ENCODE results near the gene PPIE. TPM values are rescaled to one million over a fixed set of nuclear protein-coding genes. Genes with fewer than 3 reads are reported as not detected.
A peak's percentile ranks its signal among the peaks of the same experiment; 100 is the strongest.
"Not testable (repeated sequence)": the region's sequence is repeated elsewhere in the genome, so short reads cannot be mapped to it uniquely, and the experiment has no call there.

The PPIE gene
- polyA plus RNA-seq, 1 of the 3 experiments (the other 2 are of a cell fraction) = 78.4 TPM

DNA sequence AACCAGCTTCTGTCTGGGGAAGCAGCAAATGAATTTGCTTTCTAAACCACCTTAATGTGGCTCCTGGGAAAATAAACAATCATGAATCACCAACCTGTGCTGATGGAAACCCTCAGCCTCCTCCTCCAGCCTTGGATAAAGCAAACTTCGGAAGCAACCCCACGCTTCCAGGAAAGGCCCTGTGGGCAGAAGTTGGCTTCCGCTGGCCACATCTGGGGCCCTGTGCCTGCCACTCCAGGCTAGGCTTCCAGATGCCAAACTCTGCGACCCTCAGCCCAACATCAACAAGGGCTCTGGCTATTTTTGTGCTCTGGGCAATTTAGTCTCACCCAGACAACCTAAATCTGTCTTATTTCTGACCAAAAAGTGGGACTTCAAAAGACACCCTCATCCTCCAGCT, 38.6 kb downstream of the PPIE start:
- Histone ChIP-seq H4K20me1 (ENCODE audit: insufficient read depth) (no peaks in the 10 kb centered on the region), H3K9me2 (no peaks in the 10 kb centered on the region), H3F3A (replicated peaks; ENCODE audit: insufficient read depth) (no peaks in the 10 kb centered on the region), H3K4me2 (no peak overlapping the region), H3K27ac (ENCODE audit: low read depth in 2 of 2, low read length in 1 of 2) (no peak overlapping the region), H2AFZ (ENCODE audit: low read depth) (no peak overlapping the region), H3K9ac (no peak overlapping the region), H3K36me3 (replicated peaks in 1 of 2; ENCODE audit: control insufficient read depth in 1 of 2, insufficient read depth in 2 of 2, low read length in 1 of 2) (no peaks in the 10 kb centered on the region), H3K79me2 (ENCODE audit: insufficient read depth) (no peaks in the 10 kb centered on the region), H3K4me1 (ENCODE audit: control insufficient read depth in 1 of 2, insufficient read depth in 2 of 2, low read depth in 1 of 2, low read length in 1 of 2) (no peaks in the 10 kb centered on the region; a peak in 1 of 4 replicates), H3K27me3 (ENCODE audit: insufficient read depth) (peaks cover 6% of the 10 kb centered on the region; the same call in 1 of the 2 replicates), H3K9me3 (no peaks in the 10 kb centered on the region), H3K4me3 (ENCODE audit: low read depth in 2 of 2, low read length in 1 of 2) (no peak overlapping the region)
- POLR2A ChIA-PET = no interaction called here
- 100% methylated on average over 2 of the region's 4 CpGs for WGBS (ENCODE audit: low lambda C conversion rate)
- TF ChIP-seq, protein P1, sequence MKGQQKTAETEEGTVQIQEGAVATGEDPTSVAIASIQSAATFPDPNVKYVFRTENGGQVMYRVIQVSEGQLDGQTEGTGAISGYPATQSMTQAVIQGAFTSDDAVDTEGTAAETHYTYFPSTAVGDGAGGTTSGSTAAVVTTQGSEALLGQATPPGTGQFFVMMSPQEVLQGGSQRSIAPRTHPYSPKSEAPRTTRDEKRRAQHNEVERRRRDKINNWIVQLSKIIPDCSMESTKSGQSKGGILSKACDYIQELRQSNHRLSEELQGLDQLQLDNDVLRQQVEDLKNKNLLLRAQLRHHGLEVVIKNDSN (IDR thresholded peaks at IDR 0.05; ENCODE audit: borderline replicate concordance, low read depth) = no peak
- TF ChIP-seq RFX5 (IDR thresholded peaks at IDR 0.05; ENCODE audit: low read length) (no peak), POLR2AphosphoS5 (IDR thresholded peaks at IDR 0.05; ENCODE audit: low read depth, low read length) (no peak), FOXM1 (IDR thresholded peaks at IDR 0.05; ENCODE audit: low read depth) (no peak), GATA2 (CRISPR knock-in tag; IDR thresholded peaks at IDR 0.05) (no peak)
- CTCF ChIA-PET = no interaction called here
- peak; percentile 59 for DNase-seq

DNA sequence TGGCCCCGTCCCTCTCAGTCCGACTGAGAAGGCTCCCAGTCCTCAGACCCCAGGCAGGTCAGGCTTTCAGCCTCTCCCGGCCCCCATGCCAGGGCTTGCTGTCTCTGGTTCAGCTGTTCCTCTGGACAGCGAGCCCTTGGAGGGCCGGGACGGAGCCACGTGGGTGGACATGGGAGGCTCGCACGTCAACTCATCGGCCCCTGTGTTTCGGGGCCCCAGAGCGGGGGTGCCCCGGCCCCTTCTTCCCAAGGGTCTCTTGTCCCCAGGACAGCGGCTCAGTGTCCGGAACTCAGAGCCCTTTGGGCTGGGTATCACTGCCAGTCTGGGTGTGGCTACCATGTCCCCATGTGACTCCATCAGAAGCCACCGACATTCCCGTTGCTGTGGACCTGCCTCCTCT, 39.2 kb downstream of the PPIE start:
- POLR2A ChIA-PET, CTCF ChIA-PET: not testable (repeated sequence)

DNA sequence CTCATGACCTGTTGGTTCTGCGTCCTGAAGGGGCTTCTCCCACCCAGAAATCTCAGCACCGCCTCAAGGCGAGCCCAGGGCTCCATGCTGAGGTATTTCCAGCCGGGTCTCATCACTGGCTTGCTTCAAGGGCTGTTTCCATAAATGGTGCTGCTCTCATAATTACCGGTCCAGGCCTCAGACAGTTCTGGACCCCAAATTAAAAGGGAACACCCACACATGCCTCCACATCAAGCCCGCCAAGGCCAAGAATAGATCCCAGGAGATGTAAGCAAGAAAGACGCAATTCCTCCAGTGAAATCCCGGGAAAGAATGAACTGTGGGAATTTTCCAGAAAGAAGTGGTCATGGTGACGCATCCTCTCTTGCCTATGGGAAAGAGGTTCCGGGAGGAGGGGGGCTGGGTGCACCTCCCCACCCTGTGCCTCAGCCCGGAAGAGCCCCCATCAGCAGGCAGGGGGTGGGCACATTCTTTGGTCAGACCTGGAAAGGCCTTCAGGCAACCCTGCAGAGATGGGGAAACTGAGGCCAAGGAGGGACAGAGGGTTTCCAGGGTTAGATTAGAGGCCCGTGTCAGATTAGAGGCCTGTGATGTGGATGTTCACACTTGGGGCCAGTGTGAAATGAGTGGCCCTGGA, 39.9 kb downstream of the PPIE start:
- H3K9me2 ChIP-seq; H3K9me3 ChIP-seq; CTCF ChIA-PET; POLR2A ChIA-PET; H3K4me1 ChIP-seq (ENCODE audit: control insufficient read depth in 1 of 2, insufficient read depth in 2 of 2, low read depth in 1 of 2, low read length in 1 of 2); H3K36me3 ChIP-seq (replicated peaks in 1 of 2; ENCODE audit: control insufficient read depth in 1 of 2, insufficient read depth in 2 of 2, low read length in 1 of 2); H3K79me2 ChIP-seq (ENCODE audit: insufficient read depth); DNase-seq; H4K20me1 ChIP-seq (ENCODE audit: insufficient read depth); H2AFZ ChIP-seq (ENCODE audit: low read depth); H3F3A ChIP-seq (replicated peaks; ENCODE audit: insufficient read depth); H3K4me3 ChIP-seq (ENCODE audit: low read depth in 2 of 2, low read length in 1 of 2); H3K9ac ChIP-seq; H3K27ac ChIP-seq (ENCODE audit: low read depth in 2 of 2, low read length in 1 of 2); H3K4me2 ChIP-seq: not testable (repeated sequence)
- WGBS (ENCODE audit: low lambda C conversion rate) = 77% methylated on average over 7 of the region's 12 CpGs
- H3K27me3 ChIP-seq (ENCODE audit: insufficient read depth) = peaks cover 11% of the 10 kb centered on the region; the same call in 1 of the 2 replicates

More for the DNA sequence above, 39.2 kb downstream of the PPIE start:
- H3K4me3 ChIP-seq (ENCODE audit: low read depth in 2 of 2, low read length in 1 of 2); H3K27ac ChIP-seq (ENCODE audit: low read depth in 2 of 2, low read length in 1 of 2); H3K9me2 ChIP-seq; DNase-seq; H3K4me2 ChIP-seq; H3K79me2 ChIP-seq (ENCODE audit: insufficient read depth); H4K20me1 ChIP-seq (ENCODE audit: insufficient read depth); H3K9me3 ChIP-seq; H3F3A ChIP-seq (replicated peaks; ENCODE audit: insufficient read depth); H3K27me3 ChIP-seq (ENCODE audit: insufficient read depth); H3K4me1 ChIP-seq (ENCODE audit: control insufficient read depth in 1 of 2, insufficient read depth in 2 of 2, low read depth in 1 of 2, low read length in 1 of 2); H2AFZ ChIP-seq (ENCODE audit: low read depth); H3K36me3 ChIP-seq (replicated peaks in 1 of 2; ENCODE audit: control insufficient read depth in 1 of 2, insufficient read depth in 2 of 2, low read length in 1 of 2); H3K9ac ChIP-seq: not testable (repeated sequence)
- WGBS (ENCODE audit: low lambda C conversion rate) = 87% methylated on average over 10 of the region's 17 CpGs

DNA sequence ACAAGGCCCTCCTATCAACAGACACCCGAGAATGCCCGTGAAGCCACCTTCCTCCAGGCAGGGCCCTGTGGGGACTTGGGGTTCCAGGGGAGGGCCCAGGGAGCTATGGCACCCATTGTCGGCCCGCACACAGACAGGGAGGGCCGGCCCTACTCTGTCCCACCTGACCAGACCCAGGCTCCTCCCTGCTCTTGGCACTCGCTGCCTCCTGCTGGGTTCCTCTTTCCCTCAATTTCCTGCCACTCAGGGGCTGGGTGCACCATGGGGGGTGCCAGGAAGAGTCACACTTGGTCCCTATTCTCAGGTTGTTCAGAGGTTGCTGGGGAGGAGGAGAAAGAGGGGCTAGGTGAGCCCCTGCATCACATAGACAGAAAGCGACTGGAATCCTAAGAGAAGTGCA, 40.5 kb downstream of the PPIE start:
- TF ChIP-seq YY1 (IDR thresholded peaks at IDR 0.05; ENCODE audit: low read depth) (no peak), POLR2AphosphoS5 (IDR thresholded peaks at IDR 0.05; ENCODE audit: low read depth, low read length) (no peak), NFIC (IDR thresholded peaks at IDR 0.05; ENCODE audit: borderline replicate concordance) (no peak), MXI1 (IDR thresholded peaks at IDR 0.05; ENCODE audit: low read depth, low read length) (no peak), SIN3A (IDR thresholded peaks at IDR 0.05; ENCODE audit: borderline replicate concordance, low read depth, low read length) (no peak)
- TF ChIP-seq, protein P2, sequence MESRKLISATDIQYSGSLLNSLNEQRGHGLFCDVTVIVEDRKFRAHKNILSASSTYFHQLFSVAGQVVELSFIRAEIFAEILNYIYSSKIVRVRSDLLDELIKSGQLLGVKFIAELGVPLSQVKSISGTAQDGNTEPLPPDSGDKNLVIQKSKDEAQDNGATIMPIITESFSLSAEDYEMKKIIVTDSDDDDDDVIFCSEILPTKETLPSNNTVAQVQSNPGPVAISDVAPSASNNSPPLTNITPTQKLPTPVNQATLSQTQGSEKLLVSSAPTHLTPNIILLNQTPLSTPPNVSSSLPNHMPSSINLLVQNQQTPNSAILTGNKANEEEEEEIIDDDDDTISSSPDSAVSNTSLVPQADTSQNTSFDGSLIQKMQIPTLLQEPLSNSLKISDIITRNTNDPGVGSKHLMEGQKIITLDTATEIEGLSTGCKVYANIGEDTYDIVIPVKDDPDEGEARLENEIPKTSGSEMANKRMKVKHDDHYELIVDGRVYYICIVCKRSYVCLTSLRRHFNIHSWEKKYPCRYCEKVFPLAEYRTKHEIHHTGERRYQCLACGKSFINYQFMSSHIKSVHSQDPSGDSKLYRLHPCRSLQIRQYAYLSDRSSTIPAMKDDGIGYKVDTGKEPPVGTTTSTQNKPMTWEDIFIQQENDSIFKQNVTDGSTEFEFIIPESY (IDR thresholded peaks at IDR 0.05; ENCODE audit: borderline replicate concordance, low read depth) = no peak
- TF ChIP-seq, protein P1 (IDR thresholded peaks at IDR 0.05; ENCODE audit: borderline replicate concordance, low read depth) = no peak
- Histone ChIP-seq H3K4me2 (no peak overlapping the region), H3K9me3 (no peaks in the 10 kb centered on the region), H3F3A (replicated peaks; ENCODE audit: insufficient read depth) (no peaks in the 10 kb centered on the region), H2AFZ (ENCODE audit: low read depth) (no peak overlapping the region), H3K27me3 (ENCODE audit: insufficient read depth) (peaks cover 12% of the 10 kb centered on the region; the same call in 1 of the 2 replicates), H3K27ac (ENCODE audit: low read depth in 2 of 2, low read length in 1 of 2) (no peak overlapping the region), H4K20me1 (ENCODE audit: insufficient read depth) (no peaks in the 10 kb centered on the region), H3K79me2 (ENCODE audit: insufficient read depth) (no peaks in the 10 kb centered on the region), H3K9me2 (no peaks in the 10 kb centered on the region), H3K36me3 (replicated peaks in 1 of 2; ENCODE audit: control insufficient read depth in 1 of 2, insufficient read depth in 2 of 2, low read length in 1 of 2) (no peaks in the 10 kb centered on the region), H3K9ac (no peak overlapping the region), H3K4me1 (ENCODE audit: control insufficient read depth in 1 of 2, insufficient read depth in 2 of 2, low read depth in 1 of 2, low read length in 1 of 2) (no peaks in the 10 kb centered on the region; a peak in 1 of 4 replicates), H3K4me3 (ENCODE audit: low read depth in 2 of 2, low read length in 1 of 2) (no peak overlapping the region)
- ChIA-PET CTCF (no interaction called here), POLR2A (no interaction called here)
- WGBS (ENCODE audit: low lambda C conversion rate) = 96% methylated on average over 4 of the region's 7 CpGs
- DNase-seq = no peak

All from SK-N-SH (cell line).